Loucy (cell line): Measurements from ENCODE around the gene SMOC2.

ENCODE experiments used
- H2AFZ ChIP-seq: fragments of 200-600 bp; sonication (generic); 2 replicates; pipeline ENCODE4 v1.6.0; 2016; ENCODE audit warnings: antibody characterized with exemption, mild to moderate bottlenecking, low read length, moderate library complexity
- H3F3A ChIP-seq: fragments of 200-600 bp; 2 replicates; pipeline ENCODE4 v1.6.0; 2016; ENCODE audit warnings: antibody characterized with exemption, low read depth, mild to moderate bottlenecking
- H3K27me3 ChIP-seq: fragments of 200-600 bp; sonication (generic); 2 replicates; pipeline ENCODE4 v1.6.1; 2014; ENCODE audit warnings: low read length, mild to moderate bottlenecking; ENCODE audit not compliant: insufficient read depth, poor library complexity, severe bottlenecking
- H3K36me3 ChIP-seq: fragments of 200-600 bp; sonication (generic); 2 replicates; pipeline ENCODE4 v1.6.1; 2016; ENCODE audit warnings: low read length; ENCODE audit not compliant: insufficient read depth
- H3K4me1 ChIP-seq: fragments of 200-600 bp; sonication (generic); 2 replicates; pipeline ENCODE4 v1.5.1; 2014; ENCODE audit warnings: low read length, mild to moderate bottlenecking; ENCODE audit not compliant: insufficient read depth, poor library complexity, severe bottlenecking
- H3K4me2 ChIP-seq: fragments of 200-600 bp; sonication (generic); 2 replicates; pipeline ENCODE4 v1.6.0; 2014; ENCODE audit warnings: antibody characterized with exemption, low read length, low read depth, mild to moderate bottlenecking; ENCODE audit not compliant: poor library complexity, severe bottlenecking
- H3K4me3 ChIP-seq: fragments of 200-600 bp; sonication (generic); 2 replicates; pipeline ENCODE4 v1.5.1; 2014; ENCODE audit warnings: low read length, mild to moderate bottlenecking, mixed read lengths; ENCODE audit not compliant: poor library complexity, severe bottlenecking
- H3K79me2 ChIP-seq: fragments of 200-600 bp; sonication (generic); 2 replicates; pipeline ENCODE4 v1.6.1; 2014; ENCODE audit warnings: low read length; ENCODE audit not compliant: insufficient read depth
- H3K9ac ChIP-seq: fragments of 200-600 bp; sonication (generic); 2 replicates; pipeline ENCODE4 v1.6.0; 2014; ENCODE audit warnings: mild to moderate bottlenecking, low read depth, low read length, moderate library complexity; ENCODE audit not compliant: poor library complexity, severe bottlenecking
- H3K9me2 ChIP-seq: fragments of 200-600 bp; sonication (generic); replicated peaks from 2 replicates; pipeline ENCODE4 v1.6.1; 2016; ENCODE audit warnings: low read depth, low read length, mixed read lengths
- H3K9me3 ChIP-seq: fragments of 200-600 bp; sonication (generic); 2 replicates; pipeline ENCODE4 v1.6.1; 2014; ENCODE audit warnings: mild to moderate bottlenecking, antibody characterized with exemption, low read length, low read depth; ENCODE audit not compliant: insufficient read depth
- H4K20me1 ChIP-seq: fragments of 200-600 bp; sonication (generic); 2 replicates; pipeline ENCODE4 v1.6.0; 2014; ENCODE audit warnings: antibody characterized with exemption, low read length, mild to moderate bottlenecking; ENCODE audit not compliant: insufficient read depth, poor library complexity, severe bottlenecking
- CTCF ChIP-seq: fragments of 200-600 bp; sonication (generic); conservative IDR thresholded peaks from 2 replicates; pipeline ENCODE4 v1.5.1; 2014; ENCODE audit warnings: mild to moderate bottlenecking, antibody characterized with exemption, low read length
- EZH2phosphoT487 ChIP-seq: fragments of 200-600 bp; IDR thresholded peaks from 2 replicates; pipeline ENCODE4 v1.6.1; 2018; ENCODE audit warnings: antibody characterized with exemption, mild to moderate bottlenecking, moderate library complexity, borderline replicate concordance

SMOC2 gene

GRCh38 chr6:168658059-168658458 is 217.1 kb downstream of the SMOC2 start:
- Histone ChIP-seq H3K9me3 (peaks cover 16% of the 10 kb centered on the region; the same call in 1 of the 2 replicates), H4K20me1 (no peaks in the 10 kb centered on the region), H3K79me2 (no peaks in the 10 kb centered on the region), H3K9ac (no peak overlapping the region), H3K27me3 (no peaks in the 10 kb centered on the region), H3F3A (no peaks in the 10 kb centered on the region), H3K4me3 (no peak overlapping the region), H3K4me2 (no peak overlapping the region), H3K9me2 (no peaks in the 10 kb centered on the region), H3K36me3 (no peaks in the 10 kb centered on the region), H2AFZ (no peak overlapping the region), H3K4me1 (no peaks in the 10 kb centered on the region)
- TF ChIP-seq EZH2phosphoT487 = no peak
- no peak for TF ChIP-seq CTCF

GRCh38 chr6:168660400-168660945 is 219.5 kb downstream of the SMOC2 start:
- H3K9ac ChIP-seq = no peak overlapping the region
- no peaks in the 10 kb centered on the region for H4K20me1 ChIP-seq
- H3K36me3 ChIP-seq = no peaks in the 10 kb centered on the region
- no peaks in the 10 kb centered on the region for H3K9me2 ChIP-seq
- no peaks in the 10 kb centered on the region for H3K4me1 ChIP-seq
- H3K9me3 ChIP-seq = peaks cover 13% of the 10 kb centered on the region; the same call in 1 of the 2 replicates
- no peak overlapping the region for H3K4me2 ChIP-seq
- no peak overlapping the region for H2AFZ ChIP-seq
- no peaks in the 10 kb centered on the region for H3F3A ChIP-seq
- no peaks in the 10 kb centered on the region for H3K79me2 ChIP-seq
- H3K4me3 ChIP-seq = no peak overlapping the region
- TF ChIP-seq EZH2phosphoT487 = no peak
- TF ChIP-seq CTCF = no peak
- H3K27me3 ChIP-seq = no peaks in the 10 kb centered on the region

- Histone ChIP-seq H3K4me1 (no peaks in the 10 kb centered on the region), H4K20me1 (no peaks in the 10 kb centered on the region), H3K4me2 (no peak overlapping the region), H3K9ac (no peak overlapping the region), H3K36me3 (no peaks in the 10 kb centered on the region), H3F3A (no peaks in the 10 kb centered on the region), H3K27me3 (no peaks in the 10 kb centered on the region), H3K4me3 (no peak overlapping the region), H3K9me2 (no peaks in the 10 kb centered on the region), H3K9me3 (peaks cover 13% of the 10 kb centered on the region; the same call in 1 of the 2 replicates), H3K79me2 (no peaks in the 10 kb centered on the region), H2AFZ (no peak overlapping the region)
- no peak for TF ChIP-seq EZH2phosphoT487
- TF ChIP-seq CTCF = no peak
Measured at GRCh38 chr6:168662301-168662936, 221.4 kb downstream of the SMOC2 start.
